Activated T-cell treated with anti-CD3 and anti-CD28 coated beads, Interleukin-2, amount 50 U/mL, for 4 hours (primary cell): ENCODE results near the gene CCL25. TPM values are rescaled to one million over a fixed set of nuclear protein-coding genes. Genes with fewer than 3 reads are reported as not detected.
"Not testable (repeated sequence)": the region's sequence is repeated elsewhere in the genome, so short reads cannot be mapped to it uniquely, and the experiment has no call there.

Experiments
- ATAC-seq, 2 donors: fragments of 200-7000 bp; cut with Tn5 transposase; one replicate each; pipeline ENCODE4 v1.10.0; 2021
- DNase-seq: peaks from one replicate; pipeline ENCODE4 v3.0.0-alpha.2; 2020
- H3K27me3 Mint-ChIP-seq: one replicate; pipeline ENCODE4 v1.8.0; 2021; ENCODE audit warnings: low read depth, mixed read lengths
- H3K36me3 Mint-ChIP-seq: one replicate; pipeline ENCODE4 v1.8.0; 2022; ENCODE audit warnings: mixed read lengths; ENCODE audit not compliant: insufficient read depth
- H3K4me1 Mint-ChIP-seq: one replicate; pipeline ENCODE4 v1.8.0; 2021; ENCODE audit warnings: low read depth, mixed read lengths
- H3K4me3 Mint-ChIP-seq: one replicate; pipeline ENCODE4 v1.8.0; 2021; ENCODE audit warnings: mild to moderate bottlenecking, moderate library complexity, mixed read lengths
- H3K9me3 Mint-ChIP-seq: one replicate; pipeline ENCODE4 v1.8.0; 2021; ENCODE audit warnings: mixed read lengths
- total RNA-seq, 3 donors: library from RNA; stranded (reverse); gene quantifications; one replicate each; pipeline ENCODE4 v1.2.1, GENCODE V29; 2021

CCL25 gene
- total RNA-seq, 3 donors from 2014 or later, result not detected

- DNase-seq, H3K4me1 Mint-ChIP-seq, ATAC-seq: not testable (repeated sequence)
Observed at GRCh38 chr19:8101910-8102309, 49.4 kb downstream of the CCL25 start.

GRCh38 chr19:8105471-8105870, 52.9 kb downstream of the CCL25 start:
- Mint-ChIP-seq H3K27me3 (peaks cover 25% of the 10 kb centered on the region), H3K9me3 (no peaks in the 10 kb centered on the region), H3K4me3 (no peak overlapping the region), H3K4me1 (no peaks in the 10 kb centered on the region), H3K36me3 (no peaks in the 10 kb centered on the region)
- DNase-seq (no peak), ATAC-seq (no peak)

More at GRCh38 chr19:8101910-8102309, 49.4 kb downstream of the CCL25 start:
- H3K27me3 Mint-ChIP-seq, result peaks cover 10% of the 10 kb centered on the region
- not testable (repeated sequence) for H3K9me3 Mint-ChIP-seq, H3K4me3 Mint-ChIP-seq, H3K36me3 Mint-ChIP-seq

GRCh38 chr19:8107301-8107903, 54.8 kb downstream of the CCL25 start:
- no peak for ATAC-seq
- Mint-ChIP-seq H3K36me3 (no peaks in the 10 kb centered on the region), H3K27me3 (peaks cover 22% of the 10 kb centered on the region), H3K9me3 (no peaks in the 10 kb centered on the region), H3K4me3 (no peak overlapping the region), H3K4me1 (no peaks in the 10 kb centered on the region)
- no peak for DNase-seq

- H3K36me3 Mint-ChIP-seq, result no peaks in the 10 kb centered on the region
- peaks cover 20% of the 10 kb centered on the region for H3K27me3 Mint-ChIP-seq
- no peaks in the 10 kb centered on the region for H3K9me3 Mint-ChIP-seq
- no peaks in the 10 kb centered on the region for H3K4me1 Mint-ChIP-seq
- ATAC-seq (no peak), DNase-seq (no peak)
- H3K4me3 Mint-ChIP-seq, result no peak overlapping the region
Observed at GRCh38 chr19:8108560-8109445, 56.2 kb downstream of the CCL25 start.

GRCh38 chr19:8109455-8109854, 56.9 kb downstream of the CCL25 start:
- no peak for ATAC-seq
- no peak for DNase-seq
- Mint-ChIP-seq H3K4me3 (no peak overlapping the region), H3K4me1 (no peaks in the 10 kb centered on the region), H3K36me3 (no peaks in the 10 kb centered on the region), H3K9me3 (no peaks in the 10 kb centered on the region), H3K27me3 (peaks cover 20% of the 10 kb centered on the region)

GRCh38 chr19:8109890-8110662, 57.5 kb downstream of the CCL25 start:
- H3K4me1 Mint-ChIP-seq, result no peaks in the 10 kb centered on the region
- H3K9me3 Mint-ChIP-seq, result no peaks in the 10 kb centered on the region
- ATAC-seq, result no peak
- no peaks in the 10 kb centered on the region for H3K36me3 Mint-ChIP-seq
- no peak for DNase-seq
- peaks cover 20% of the 10 kb centered on the region for H3K27me3 Mint-ChIP-seq
- no peak overlapping the region for H3K4me3 Mint-ChIP-seq

- DNase-seq, result no peak
- no peak for ATAC-seq
- Mint-ChIP-seq H3K4me1 (no peaks in the 10 kb centered on the region), H3K36me3 (no peaks in the 10 kb centered on the region), H3K27me3 (peaks cover 20% of the 10 kb centered on the region), H3K9me3 (no peaks in the 10 kb centered on the region), H3K4me3 (no peak overlapping the region)
Observed at GRCh38 chr19:8110931-8111330, 58.4 kb downstream of the CCL25 start.

- no peaks in the 10 kb centered on the region for H3K9me3 Mint-ChIP-seq
- DNase-seq (no peak), ATAC-seq (no peak)
- no peaks in the 10 kb centered on the region for H3K36me3 Mint-ChIP-seq
- H3K4me3 Mint-ChIP-seq, result no peak overlapping the region
- H3K4me1 Mint-ChIP-seq, result no peaks in the 10 kb centered on the region
- peaks cover 20% of the 10 kb centered on the region for H3K27me3 Mint-ChIP-seq
Observed at GRCh38 chr19:8111376-8111775, 58.8 kb downstream of the CCL25 start.

Other genes with a start within 250 kb of the CCL25 start
- gene EVI5L, start 222.5 kb upstream of the CCL25 start, total RNA-seq, result 1 to 10 TPM; 6.6 to 7.5 (median 7.1) TPM
- under 1 TPM in 2 of 3 donors, not detected in 1; 0.05 to 0.08 TPM for gene PRR36, start 178.4 kb upstream of the CCL25 start, total RNA-seq
- gene LRRC8E, start 164.2 kb upstream of the CCL25 start, total RNA-seq, result under 1 TPM in 1 of 3 donors, not detected in 2; 0.05 TPM
- gene MAP2K7, start 148.9 kb upstream of the CCL25 start, total RNA-seq, result 10 to 100 TPM; 40.4 to 44.0 (median 43.3) TPM
- 1 to 10 TPM in 2 of 3 donors, under 1 TPM in 1; 0.74 to 2.4 (median 1.4) TPM for gene TGFBR3L, start 137.9 kb upstream of the CCL25 start, total RNA-seq
- gene SNAPC2, start 132.4 kb upstream of the CCL25 start, total RNA-seq, result 10 to 100 TPM; 16.7 to 20.0 (median 18.8) TPM
- gene CTXN1, start 126.6 kb upstream of the CCL25 start, total RNA-seq, result 1 to 10 TPM in 1 of 3 donors, under 1 TPM in 2; 0.71 to 1.4 (median 0.95) TPM
- 100 to 1,000 TPM; 180 to 193 (median 190) TPM for gene TIMM44, start 109.1 kb upstream of the CCL25 start, total RNA-seq
- gene ELAVL1, start 47.1 kb upstream of the CCL25 start, total RNA-seq, result 100 to 1,000 TPM; 160 to 171 (median 161) TPM
- under 1 TPM in 1 of 3 donors, not detected in 2; 0.03 TPM for gene FBN3, start 96.8 kb downstream of the CCL25 start, total RNA-seq
- 10 to 100 TPM; 16.8 to 24.1 (median 19.6) TPM for gene CERS4, start 156.6 kb downstream of the CCL25 start, total RNA-seq